Neuronal stem cell (in vitro differentiated cells): Measurements from ENCODE around the gene PARP14.

Source experiments
- DNase-seq: peaks from one replicate; pipeline ENCODE4 v3.0.0-alpha.2; 2013; ENCODE audit warnings: low spot score
- H2AFZ ChIP-seq: one replicate; pipeline ENCODE4 v1.6.1; 2013; ENCODE audit warnings: mild to moderate bottlenecking, low read length, inconsistent platforms
- H2AK5ac ChIP-seq: 2 replicates; pipeline ENCODE4 v1.6.1; 2013; ENCODE audit warnings: low read depth, mild to moderate bottlenecking, inconsistent platforms, low read length, moderate library complexity, mixed read lengths
- H2BK120ac ChIP-seq: 2 replicates; pipeline ENCODE4 v1.6.1; 2013; ENCODE audit warnings: low read depth, mild to moderate bottlenecking, inconsistent platforms, low read length, moderate library complexity, mixed read lengths
- H2BK12ac ChIP-seq: one replicate; pipeline ENCODE4 v1.6.1; 2013; ENCODE audit warnings: low read length, inconsistent platforms
- H2BK15ac ChIP-seq: 2 replicates; pipeline ENCODE4 v1.6.1; 2013; ENCODE audit warnings: mild to moderate bottlenecking, low read length, inconsistent platforms, mixed read lengths
- H2BK5ac ChIP-seq: one replicate; pipeline ENCODE4 v1.6.1; 2013; ENCODE audit warnings: inconsistent platforms, mild to moderate bottlenecking, low read length, moderate library complexity
- H3K14ac ChIP-seq: one replicate; pipeline ENCODE4 v1.6.1; 2013; ENCODE audit warnings: low read length, inconsistent platforms
- H3K18ac ChIP-seq: 2 replicates; pipeline ENCODE4 v1.6.1; 2013; ENCODE audit warnings: low read length, inconsistent platforms
- H3K23ac ChIP-seq: 2 replicates; pipeline ENCODE4 v1.6.1; 2013; ENCODE audit warnings: low read depth, mild to moderate bottlenecking, mixed read lengths, low read length, inconsistent platforms; ENCODE audit not compliant: poor library complexity
- H3K27ac ChIP-seq: replicated peaks from 3 replicates; pipeline ENCODE4 v1.5.1; 2013; ENCODE audit warnings: low read length, inconsistent platforms
- H3K27me3 ChIP-seq, 3 experiments: 2 replicates each; pipeline ENCODE4 v1.6.1; 2013; ENCODE audit warnings: low read length in 3 of 3, mild to moderate bottlenecking in 2 of 3, inconsistent platforms in 1 of 3, low read depth in 1 of 3, mixed read lengths in 1 of 3, moderate library complexity in 1 of 3; ENCODE audit not compliant: control insufficient read depth in 3 of 3, insufficient read depth in 3 of 3
- H3K36me3 ChIP-seq, 2 donors: replicated peaks in 1 of 2; 2 replicates each; pipeline ENCODE4 v1.6.1; 2013; ENCODE audit warnings: low read length in 2 of 2; ENCODE audit not compliant: control insufficient read depth in 2 of 2, insufficient read depth in 2 of 2
- H3K4ac ChIP-seq: 2 replicates; pipeline ENCODE4 v1.6.1; 2013; ENCODE audit warnings: inconsistent platforms, mild to moderate bottlenecking, low read length, moderate library complexity
- H3K4me1 ChIP-seq, 2 donors: 1 replicate in 1 of 2; 2 replicates in 1 of 2; pipeline ENCODE4 v1.6.1; 2013; ENCODE audit warnings: low read length in 2 of 2, low read depth in 1 of 2; ENCODE audit not compliant: control insufficient read depth in 2 of 2, insufficient read depth in 1 of 2
- H3K4me2 ChIP-seq: one replicate; pipeline ENCODE4 v1.6.1; 2013; ENCODE audit warnings: mild to moderate bottlenecking, low read length, inconsistent platforms; ENCODE audit not compliant: insufficient read depth, poor library complexity, severe bottlenecking
- H3K4me3 ChIP-seq, 2 donors: 2 replicates each; pipeline ENCODE4 v1.5.1; 2013; ENCODE audit warnings: low read length in 2 of 2, mild to moderate bottlenecking in 2 of 2, inconsistent platforms in 1 of 2, moderate library complexity in 1 of 2
- H3K79me1 ChIP-seq: one replicate; pipeline ENCODE4 v1.6.1; 2013; ENCODE audit warnings: low read depth, mild to moderate bottlenecking, inconsistent platforms, low read length, moderate library complexity
- H3K9ac ChIP-seq: one replicate; pipeline ENCODE4 v1.6.1; 2013; ENCODE audit warnings: mild to moderate bottlenecking, low read depth, low read length, inconsistent platforms; ENCODE audit not compliant: poor library complexity
- H3K9me3 ChIP-seq, 2 donors: replicated peaks in 1 of 2; 2 replicates each; pipeline versions ENCODE3 to v1.6.1; 2013; ENCODE audit warnings: low read length in 2 of 2, mild to moderate bottlenecking in 2 of 2, inconsistent platforms in 1 of 2, low read depth in 1 of 2, mixed read lengths in 1 of 2, moderate library complexity in 1 of 2; ENCODE audit not compliant: control insufficient read depth in 2 of 2, insufficient read depth in 1 of 2
- H4K8ac ChIP-seq: one replicate; pipeline ENCODE4 v1.6.1; 2013; ENCODE audit warnings: low read depth, mild to moderate bottlenecking, inconsistent platforms, low read length, moderate library complexity
- H4K91ac ChIP-seq: one replicate; pipeline ENCODE4 v1.6.1; 2013; ENCODE audit warnings: low read length, low read depth, mild to moderate bottlenecking, inconsistent platforms; ENCODE audit not compliant: poor library complexity
- WGBS, 2 donors: extraction: QIAGEN DNeasy Blood & Tissue Kit; methylation state at CpG; one replicate each; pipeline ENCODE4 v1.1.7; 2013; ENCODE audit warnings: missing lambda C conversion rate in 2 of 2, mixed read lengths in 1 of 2; ENCODE audit not compliant: insufficient read length in 2 of 2, insufficient replicate concordance in 1 of 2; ENCODE audit errors: extremely low coverage in 2 of 2; 5-methylcytosine and 5-hydroxymethylcytosine counted together

PARP14 gene

GRCh38 chr3:122739172-122739571, 58.5 kb downstream of the PARP14 start:
- WGBS, 2 donors, result no CpG with 5 or more reads among the region's 3 CpGs
- H3K23ac ChIP-seq, result no peak overlapping the region
- no peak overlapping the region for H3K4me2 ChIP-seq
- no peak for DNase-seq
- H3K14ac ChIP-seq, result no peak overlapping the region
- H3K4ac ChIP-seq, result no peak overlapping the region
- no peak overlapping the region for H3K27ac ChIP-seq
- peaks cover 1 to 22% of the 10 kb centered on the region in 2 donors for H3K36me3 ChIP-seq
- no peak overlapping the region for H2BK15ac ChIP-seq
- H4K8ac ChIP-seq, result no peak overlapping the region
- H3K9ac ChIP-seq, result no peak overlapping the region
- no peak overlapping the region for H4K91ac ChIP-seq
- H3K4me1 ChIP-seq, result peaks cover 0 to 1% of the 10 kb centered on the region in 2 donors
- no peak overlapping the region for H2AFZ ChIP-seq
- H2BK5ac ChIP-seq, result no peak overlapping the region
- no peak overlapping the region for H2AK5ac ChIP-seq
- no peak overlapping the region for H2BK120ac ChIP-seq
- H3K27me3 ChIP-seq, result no peaks in the 10 kb centered on the region
- H3K4me3 ChIP-seq, result no peak overlapping the region
- peaks cover 2 to 3% of the 10 kb centered on the region in 2 donors for H3K9me3 ChIP-seq
- H3K18ac ChIP-seq, result no peak overlapping the region
- H2BK12ac ChIP-seq, result no peak overlapping the region
- H3K79me1 ChIP-seq, result no peaks in the 10 kb centered on the region

GRCh38 chr3:122742234-122742633, 61.6 kb downstream of the PARP14 start:
- Histone ChIP-seq H3K4ac (no peak overlapping the region), H4K91ac (no peak overlapping the region), H2BK5ac (no peak overlapping the region), H3K79me1 (no peaks in the 10 kb centered on the region), H3K4me3 (no peak overlapping the region), H3K36me3 (peaks cover 1 to 27% of the 10 kb centered on the region in 2 donors), H2BK15ac (no peak overlapping the region), H2AFZ (no peak overlapping the region), H2BK12ac (no peak overlapping the region), H3K9ac (no peak overlapping the region), H3K18ac (no peak overlapping the region), H2BK120ac (no peak overlapping the region), H3K9me3 (peaks cover 2 to 3% of the 10 kb centered on the region in 2 donors), H3K27me3 (no peaks in the 10 kb centered on the region), H3K14ac (no peak overlapping the region), H3K4me1 (peaks cover 0 to 1% of the 10 kb centered on the region in 2 donors), H3K4me2 (no peak overlapping the region), H3K27ac (no peak overlapping the region), H4K8ac (no peak overlapping the region), H3K23ac (no peak overlapping the region), H2AK5ac (no peak overlapping the region)
- DNase-seq, result no peak

GRCh38 chr3:122743581-122744120, 63.0 kb downstream of the PARP14 start:
- Histone ChIP-seq H3K4ac (no peak overlapping the region), H2BK15ac (no peak overlapping the region), H3K14ac (no peak overlapping the region), H3K79me1 (no peaks in the 10 kb centered on the region), H3K23ac (no peak overlapping the region), H3K27ac (no peak overlapping the region), H2AFZ (no peak overlapping the region), H3K27me3 (no peaks in the 10 kb centered on the region), H4K8ac (no peak overlapping the region), H3K4me3 (no peak overlapping the region), H3K9me3 (peaks cover 2 to 7% of the 10 kb centered on the region in 2 donors), H3K4me2 (no peak overlapping the region), H2AK5ac (no peak overlapping the region), H3K18ac (no peak overlapping the region), H3K4me1 (peaks cover 0 to 1% of the 10 kb centered on the region in 2 donors), H3K36me3 (peaks cover 1 to 29% of the 10 kb centered on the region in 2 donors), H2BK120ac (no peak overlapping the region), H3K9ac (no peak overlapping the region), H2BK5ac (no peak overlapping the region), H2BK12ac (no peak overlapping the region), H4K91ac (no peak overlapping the region)
- no CpG with 5 or more reads among the region's 4 CpGs for WGBS, 2 donors
- DNase-seq, result no peak

GRCh38 chr3:122745369-122746021, 64.9 kb downstream of the PARP14 start:
- DNase-seq, result no peak
- Histone ChIP-seq H3K79me1 (no peaks in the 10 kb centered on the region), H4K8ac (no peak overlapping the region), H3K4me3 (no peak overlapping the region), H3K4me2 (no peak overlapping the region), H2BK15ac (no peak overlapping the region), H3K27me3 (no peaks in the 10 kb centered on the region), H3K36me3 (peaks cover 0 to 18% of the 10 kb centered on the region in 2 donors), H2BK5ac (no peak overlapping the region), H3K23ac (no peak overlapping the region), H3K4ac (no peak overlapping the region), H3K14ac (no peak overlapping the region), H2AFZ (no peak overlapping the region), H3K4me1 (no peaks in the 10 kb centered on the region), H2AK5ac (no peak overlapping the region), H3K27ac (no peak overlapping the region), H3K18ac (no peak overlapping the region), H4K91ac (no peak overlapping the region), H2BK120ac (no peak overlapping the region), H3K9ac (no peak overlapping the region), H3K9me3 (peaks cover 0 to 9% of the 10 kb centered on the region in 2 donors), H2BK12ac (no peak overlapping the region)
- no CpG with 5 or more reads among the region's 4 CpGs for WGBS, 2 donors
